MCF 10A (cell line): Measurements from ENCODE around the gene IDH3G. TPM values are rescaled to one million over a fixed set of nuclear protein-coding genes. Genes with fewer than 3 reads are reported as not detected.
A peak's percentile ranks its signal among the peaks of the same experiment; 100 is the strongest.

Source experiments
- BruUV-seq: library from RNA; stranded (reverse); fragments of 400-500 nt; replicated peaks from 2 replicates; lab custom pipeline; 2021; lab: Mats Ljungman, UMichigan
- CTCF ChIA-PET: fragments of 300-600 bp; sonication (Branson Sonifier 250); formaldehyde crosslinking; extraction: SDS; loops from one replicate; lab custom pipeline; 2021; ENCODE audit warnings: antibody characterized with exemption, inconsistent platforms; lab: Yijun Ruan, JAX
- POLR2A ChIA-PET: fragments of 300-600, 350-650 bp; sonication (Branson Sonifier 250); formaldehyde crosslinking; extraction: SDS; loops from one replicate; lab custom pipeline; 2020; ENCODE audit warnings: antibody characterized with exemption, inconsistent platforms; lab: Yijun Ruan, JAX
- DNase-seq: peaks from one replicate; pipeline ENCODE4 v3.0.0-alpha.2; 2018; ENCODE audit not compliant: unreplicated experiment
- H3K27ac Mint-ChIP-seq: one replicate; pipeline ENCODE4 v1.8.0; 2022; ENCODE audit warnings: mild to moderate bottlenecking, low read depth, mixed read lengths; ENCODE audit not compliant: unreplicated experiment
- H3K27me3 Mint-ChIP-seq: one replicate; pipeline ENCODE4 v1.8.0; 2022; ENCODE audit warnings: mixed read lengths; ENCODE audit not compliant: insufficient read depth, unreplicated experiment
- H3K36me3 Mint-ChIP-seq: one replicate; pipeline ENCODE4 v1.8.0; 2022; ENCODE audit warnings: mild to moderate bottlenecking, moderate library complexity, mixed read lengths; ENCODE audit not compliant: insufficient read depth, unreplicated experiment
- H3K4me1 Mint-ChIP-seq: one replicate; pipeline ENCODE4 v1.8.0; 2022; ENCODE audit warnings: mixed read lengths; ENCODE audit not compliant: insufficient read depth, unreplicated experiment
- H3K4me3 Mint-ChIP-seq: one replicate; pipeline ENCODE4 v1.8.0; 2022; ENCODE audit warnings: mild to moderate bottlenecking, moderate library complexity, mixed read lengths; ENCODE audit not compliant: unreplicated experiment
- H3K9me3 Mint-ChIP-seq: one replicate; pipeline ENCODE4 v1.8.0; 2022; ENCODE audit warnings: mixed read lengths; ENCODE audit not compliant: unreplicated experiment
- CTCF ChIP-seq: fragments of 200-600 bp; IDR thresholded peaks from one replicate; pipeline ENCODE4 v1.8.0; 2022; ENCODE audit warnings: antibody characterized with exemption, mild to moderate bottlenecking; ENCODE audit not compliant: unreplicated experiment
- intact Hi-C: fragments of 100-400 bp; cut with micrococcal nuclease; formaldehyde crosslinking; loops from 2 replicates; pipeline ENCODE4 v1.14.1; 2022
- total RNA-seq: library from RNA; stranded (reverse); gene quantifications from 2 replicates; pipeline ENCODE4 v1.2.3, GENCODE V29; 2022

The IDH3G gene
- total RNA-seq, 1 experiment from 2014 or later, result 65.4 TPM

DNA sequence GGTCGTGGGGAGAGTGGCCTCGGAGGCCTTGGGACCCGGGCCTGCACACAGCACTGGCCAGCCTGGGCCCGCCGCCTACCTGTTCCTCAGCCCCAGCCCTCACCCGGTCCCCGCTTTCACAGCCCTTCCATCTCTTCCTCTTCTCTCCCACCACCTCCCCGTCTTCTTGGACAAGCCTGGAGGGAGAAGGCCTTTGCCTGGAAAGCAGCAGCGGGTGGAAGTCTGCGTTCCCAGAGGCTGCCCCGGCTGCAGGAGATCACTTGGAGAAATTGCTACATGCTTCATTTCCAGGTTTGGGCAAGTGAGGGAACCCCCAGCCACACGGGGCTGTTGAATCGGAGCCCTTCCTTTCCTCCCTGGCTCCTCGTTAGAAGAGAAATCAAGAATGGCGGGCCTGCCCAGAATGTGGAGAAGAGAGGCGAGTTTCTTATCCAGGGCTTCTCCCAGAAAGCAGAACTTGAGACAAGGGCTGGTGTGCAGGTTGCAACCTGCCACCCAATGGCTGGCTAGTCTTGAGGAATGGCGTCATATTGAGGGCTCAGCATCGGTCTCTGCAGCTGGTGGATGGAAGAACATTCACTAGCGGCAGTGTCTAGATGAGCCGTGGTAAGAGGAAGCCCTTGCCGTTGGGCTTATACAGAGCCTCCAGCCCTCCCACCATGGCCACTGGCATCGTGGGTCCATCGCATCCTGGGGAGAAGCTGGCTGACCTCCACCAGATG is 37.4 kb upstream of the IDH3G start:
- Mint-ChIP-seq H3K4me1 (no peaks in the 10 kb centered on the region), H3K27me3 (peaks cover 61% of the 10 kb centered on the region), H3K9me3 (no peaks in the 10 kb centered on the region), H3K4me3 (peak overlapping the region; percentile 44), H3K36me3 (no peaks in the 10 kb centered on the region), H3K27ac (no peak overlapping the region)
- TF ChIP-seq CTCF, result no peak
- DNase-seq, result no peak
- POLR2A ChIA-PET, result no interaction called here
- CTCF ChIA-PET, result no interaction called here
- no TSS peak for BruUV-seq
- intact Hi-C loops, result no loop called here

DNA sequence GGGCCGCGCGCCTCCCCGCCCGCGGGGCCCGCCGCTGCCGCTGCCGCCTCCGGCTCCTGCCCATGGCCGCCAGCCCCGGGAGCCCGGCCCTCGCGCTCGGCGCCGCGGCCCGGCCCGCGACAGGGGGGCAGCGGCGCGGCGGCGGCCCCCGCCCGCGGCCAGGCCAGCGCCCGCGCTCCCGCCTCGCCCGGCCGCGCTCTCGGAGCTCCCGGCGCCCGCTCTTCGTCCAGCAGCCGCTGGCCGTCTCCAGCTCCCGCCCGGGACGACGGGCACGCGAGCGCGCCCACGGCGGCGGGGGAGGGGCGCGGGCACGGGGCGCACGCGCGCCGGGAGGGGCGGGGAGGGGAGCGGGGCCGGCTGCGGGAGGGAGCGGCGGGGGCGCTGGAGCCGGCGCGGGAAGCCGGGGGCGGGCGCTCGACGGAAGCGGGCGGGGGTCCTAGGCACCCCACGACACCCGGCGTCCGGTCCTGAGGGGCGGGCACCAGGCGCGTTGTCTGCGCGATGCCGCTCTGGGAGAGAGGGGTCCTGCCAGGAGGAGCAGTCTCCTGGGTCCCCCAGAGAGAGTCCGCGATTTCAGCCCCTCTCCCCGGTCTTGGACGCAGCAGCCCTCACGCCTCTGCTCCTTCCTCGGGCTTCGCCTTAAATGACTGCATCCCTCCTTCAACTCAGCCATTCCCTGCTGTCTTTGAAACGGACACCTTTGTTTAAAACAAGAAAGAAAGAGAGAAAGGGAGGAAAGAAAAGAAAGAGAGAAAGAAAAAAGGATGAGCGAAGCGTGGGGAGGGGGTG is 36.7 kb upstream of the IDH3G start:
- peaks cover 64% of the 10 kb centered on the region for H3K27me3 Mint-ChIP-seq
- intact Hi-C loops, result no loop called here
- no peak overlapping the region for H3K27ac Mint-ChIP-seq
- ChIA-PET CTCF (no interaction called here), POLR2A (no interaction called here)
- no peak for DNase-seq
- H3K4me3 Mint-ChIP-seq, result peak overlapping the region; percentile 44
- no peaks in the 10 kb centered on the region for H3K4me1 Mint-ChIP-seq
- no peaks in the 10 kb centered on the region for H3K36me3 Mint-ChIP-seq
- TF ChIP-seq CTCF, result no peak
- BruUV-seq, result no TSS peak
- no peaks in the 10 kb centered on the region for H3K9me3 Mint-ChIP-seq

DNA sequence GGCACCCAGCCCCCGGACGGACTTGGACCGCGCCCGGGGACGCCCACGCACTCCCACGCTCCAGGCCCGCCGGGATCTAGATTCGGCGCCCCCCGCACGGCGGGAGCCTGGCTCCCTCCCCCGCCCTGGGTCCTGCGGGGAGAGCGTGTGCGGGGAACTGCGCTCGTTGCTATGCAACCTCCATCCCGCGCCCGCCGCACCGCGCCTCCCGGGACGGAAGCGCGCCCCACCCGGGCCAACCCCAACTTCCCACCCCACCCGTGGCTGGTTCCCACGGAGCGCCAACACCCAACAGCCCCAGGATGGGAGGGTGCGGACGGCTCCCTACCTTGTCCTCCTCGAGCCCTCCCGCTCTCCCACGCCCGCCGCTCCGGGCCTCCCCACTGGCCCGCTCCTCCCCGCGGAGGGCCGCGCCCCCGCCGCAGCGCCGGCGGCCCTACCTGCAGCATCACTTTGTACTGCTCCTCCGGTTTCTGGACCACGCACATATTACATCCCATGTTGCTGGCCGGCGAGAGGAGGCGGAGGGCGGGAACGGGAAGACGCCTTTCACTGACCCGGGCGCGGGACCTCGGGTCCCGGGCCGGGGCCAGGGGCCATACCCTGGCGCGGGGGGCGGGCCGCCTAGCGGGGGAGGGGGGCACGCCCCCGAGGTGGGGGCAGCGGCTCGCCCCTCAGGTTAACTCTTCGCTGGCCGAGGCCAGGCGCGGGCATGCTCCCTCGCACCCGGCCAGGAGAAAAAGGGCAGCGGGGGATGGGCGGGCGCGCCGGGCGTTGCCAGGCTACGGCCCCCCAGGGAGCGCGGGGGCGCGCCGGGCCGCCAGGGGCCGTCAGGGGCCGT is 35.8 kb upstream of the IDH3G start, which contains the start of gene PDZD4:
PDZD4 (minus strand) TSS at position 746 of the 841 bp plus-strand sequence; CDS start at position 500, 246 bp downstream.
- CTCF ChIA-PET, result no interaction called here
- H3K27ac Mint-ChIP-seq, result no peak within 1 kb of the TSS
- BruUV-seq, result no TSS peak
- H3K4me1 Mint-ChIP-seq, result no peaks in the 10 kb centered on the region
- no peak for DNase-seq
- no peaks in the 10 kb centered on the region for H3K36me3 Mint-ChIP-seq
- peaks cover 70% of the 10 kb centered on the region for H3K27me3 Mint-ChIP-seq
- no peak for TF ChIP-seq CTCF
- peak within 1 kb of the TSS; percentile 44 for H3K4me3 Mint-ChIP-seq
- intact Hi-C loops, result no loop called here
- no peaks in the 10 kb centered on the region for H3K9me3 Mint-ChIP-seq
- POLR2A ChIA-PET, result no interaction called here

GRCh38 chrX:153829549-153829798 is 35.3 kb upstream of the IDH3G start:
- Mint-ChIP-seq H3K27ac (no peak overlapping the region), H3K9me3 (no peaks in the 10 kb centered on the region), H3K36me3 (no peaks in the 10 kb centered on the region), H3K27me3 (peaks cover 70% of the 10 kb centered on the region), H3K4me1 (no peaks in the 10 kb centered on the region), H3K4me3 (no peak overlapping the region)
- TF ChIP-seq CTCF, result no peak
- intact Hi-C loops, result no loop called here
- no TSS peak for BruUV-seq
- POLR2A ChIA-PET, result no interaction called here
- DNase-seq, result no peak
- CTCF ChIA-PET, result no interaction called here
